SIG-M5 treated with dmso at 0.1 percent for 504 hours (cell line): Measurements from ENCODE around the gene SPG21.

Source experiments
- DNase-seq: peaks from one replicate; lab custom pipeline; 2025; ENCODE audit not compliant: unreplicated experiment; lab: John Stamatoyannopoulos, UW

Gene SPG21

DNA sequence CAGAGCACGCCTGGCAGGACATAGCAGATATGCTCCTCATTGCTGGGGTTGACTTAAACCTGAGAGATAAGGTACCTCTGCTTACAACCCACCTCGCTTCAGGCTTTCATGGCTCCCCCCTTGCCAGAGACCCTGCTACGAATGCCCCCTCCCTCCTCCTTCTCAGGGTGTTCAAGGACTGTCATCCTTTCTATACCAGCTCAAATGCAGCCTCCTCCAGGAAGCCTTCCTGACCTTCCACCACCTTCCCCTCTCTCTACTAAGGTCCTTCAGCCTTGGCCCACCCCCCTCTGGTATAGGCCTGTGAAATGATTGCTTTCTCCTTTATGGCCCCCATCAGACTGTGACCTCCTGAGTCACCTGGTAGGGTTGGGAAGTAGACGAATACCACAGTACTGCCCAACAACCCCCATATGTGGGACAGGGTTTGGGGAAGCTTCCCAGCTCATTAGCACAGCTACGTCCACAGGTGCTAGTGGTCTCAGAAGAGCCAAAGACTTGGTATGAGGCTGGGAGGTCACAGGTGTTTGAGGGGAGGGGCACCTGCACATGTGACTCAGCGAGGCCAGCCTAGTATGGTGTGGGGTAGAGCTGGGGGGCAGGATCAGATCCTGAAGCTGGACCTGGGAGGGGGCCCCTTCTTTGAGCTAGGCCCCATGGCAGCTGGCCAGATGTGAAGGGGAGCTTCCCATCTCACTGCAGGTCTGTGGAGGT is 46.0 kb downstream of the SPG21 start:
- DNase-seq: no peak

DNA sequence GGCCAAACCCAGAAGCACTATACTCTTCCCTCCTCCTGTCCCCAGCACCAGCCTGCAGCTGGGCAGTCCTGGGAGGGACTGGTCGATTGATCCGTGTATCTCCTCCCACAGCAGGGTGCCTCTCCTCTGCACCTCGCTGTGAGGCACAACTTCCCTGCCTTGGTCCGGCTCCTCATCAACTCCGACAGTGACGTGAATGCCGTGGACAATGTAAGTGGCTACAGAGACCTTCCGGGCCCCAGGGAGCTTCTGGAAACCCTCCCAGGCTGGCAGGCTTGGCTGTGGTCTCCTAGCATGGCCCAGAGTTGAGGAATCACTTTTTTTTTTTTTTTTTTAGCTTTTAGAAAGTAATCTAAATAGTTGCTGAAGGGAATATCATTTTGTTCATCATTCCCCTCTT is 47.4 kb downstream of the SPG21 start:
- DNase-seq: no peak

DNA sequence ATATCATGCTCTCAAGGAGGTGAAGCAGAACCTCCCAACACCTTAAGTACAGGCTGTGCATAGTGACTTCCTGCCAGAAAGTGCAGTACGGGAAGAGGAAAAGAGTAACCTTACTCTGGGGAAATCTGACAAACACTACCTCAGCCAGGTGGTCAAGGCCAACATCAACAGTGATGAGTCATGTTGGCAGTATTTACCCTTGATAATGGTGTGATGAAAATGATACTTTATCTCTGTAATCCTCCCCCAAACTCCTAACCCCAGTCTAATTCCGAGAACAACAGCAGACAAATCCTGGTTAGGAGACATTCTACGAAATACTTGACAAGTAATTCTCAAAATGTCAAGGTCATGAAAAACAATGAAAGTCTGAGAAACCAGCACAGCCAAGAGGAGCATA is 51.5 kb downstream of the SPG21 start:
- no peak for DNase-seq

DNA sequence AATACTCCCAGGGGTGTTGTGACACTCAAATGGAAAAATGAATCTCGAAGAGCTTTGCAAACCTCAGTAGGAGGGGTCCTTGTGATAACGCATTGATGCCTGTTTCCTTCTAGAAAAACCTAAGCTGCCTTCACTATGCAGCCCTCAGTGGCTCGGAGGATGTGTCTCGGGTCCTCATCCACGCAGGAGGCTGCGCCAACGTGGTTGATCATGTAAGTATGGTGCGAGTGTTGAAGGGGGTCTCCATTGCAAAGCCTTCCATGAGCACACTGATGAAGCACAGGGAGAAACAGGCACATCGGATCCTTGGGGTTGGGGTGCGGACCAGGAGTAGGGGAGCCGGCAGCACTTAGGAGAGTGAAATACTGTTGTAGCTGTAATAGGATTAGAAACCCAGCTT is 55.7 kb downstream of the SPG21 start:
- DNase-seq: no peak

DNA sequence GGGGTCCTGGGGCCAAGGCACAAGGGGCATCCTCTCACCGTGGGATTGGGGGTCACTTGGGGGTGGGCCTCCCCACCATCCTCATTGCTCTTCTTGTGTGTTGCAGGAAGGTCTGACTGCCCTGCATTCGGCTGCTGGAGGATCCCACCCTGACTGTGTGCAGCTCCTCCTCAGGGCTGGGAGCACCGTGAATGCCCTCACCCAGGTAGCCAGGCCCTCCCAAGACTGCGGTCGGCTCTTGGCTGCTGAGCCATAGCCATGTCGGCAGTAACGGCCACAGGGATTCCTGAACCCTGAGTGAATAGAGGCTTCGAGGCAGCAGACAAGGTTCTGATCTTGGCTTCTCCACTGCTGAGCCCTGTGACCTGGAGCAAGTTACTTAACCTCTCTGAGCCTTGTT is 58.3 kb downstream of the SPG21 start:
- no peak for DNase-seq

DNA sequence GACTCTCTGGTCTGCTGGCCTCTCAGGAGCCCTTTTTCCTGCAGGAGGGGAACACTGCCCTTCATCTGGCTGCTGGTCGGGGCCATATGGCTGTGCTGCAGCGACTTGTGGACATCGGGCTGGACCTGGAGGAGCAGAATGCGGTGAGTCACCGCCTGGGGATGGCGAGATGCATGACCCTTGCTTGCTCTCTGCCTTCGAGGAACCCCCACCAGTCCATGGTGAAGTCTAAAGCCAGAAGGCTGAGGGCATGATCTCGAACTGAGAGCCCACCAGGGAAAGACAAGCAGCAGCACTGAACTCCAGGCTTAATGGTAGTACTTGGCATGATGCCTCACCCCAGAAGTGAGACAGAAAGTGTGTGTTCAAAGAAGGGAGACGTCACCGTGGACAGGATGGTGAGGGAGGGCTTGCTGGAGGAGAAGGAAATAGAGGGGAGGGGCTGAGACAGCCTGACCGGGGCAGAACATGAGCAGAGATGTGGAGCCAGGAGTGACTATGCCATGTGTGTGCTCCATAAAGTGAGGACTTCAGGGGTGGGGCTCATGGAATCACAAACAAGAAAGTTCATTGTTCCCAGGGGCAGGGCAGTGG is 58.8 kb downstream of the SPG21 start:
- DNase-seq: no peak

DNA sequence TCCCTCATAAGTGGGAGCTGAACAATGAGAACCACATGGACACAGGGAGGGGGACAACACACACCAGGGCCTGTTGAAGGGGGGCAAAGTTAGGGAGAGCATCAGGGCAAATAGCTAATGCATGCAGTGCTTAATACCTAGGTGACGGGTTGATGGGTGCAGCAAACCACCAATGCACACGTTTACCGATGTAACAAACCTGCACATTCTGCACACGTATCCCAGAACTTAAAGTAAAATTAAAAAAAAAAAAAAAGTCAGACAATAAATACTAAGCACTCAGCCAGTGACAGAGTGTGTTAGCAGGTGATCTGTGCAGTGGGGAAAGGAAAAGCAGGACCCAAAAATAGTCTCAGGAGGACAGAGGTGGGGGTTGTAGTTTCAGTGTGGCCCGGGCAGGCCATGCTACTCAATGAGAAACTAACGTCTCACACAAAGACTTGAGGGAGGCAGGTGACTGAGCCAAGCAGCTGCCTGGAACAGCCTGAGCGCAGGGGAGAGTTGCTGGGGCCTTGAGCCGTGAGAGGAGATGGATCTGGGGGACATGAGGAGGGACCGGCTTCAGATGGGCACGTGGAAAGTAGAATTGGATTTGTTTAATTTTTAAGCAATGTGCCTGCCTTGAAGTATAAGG is 59.6 kb downstream of the SPG21 start:
- DNase-seq: no peak

DNA sequence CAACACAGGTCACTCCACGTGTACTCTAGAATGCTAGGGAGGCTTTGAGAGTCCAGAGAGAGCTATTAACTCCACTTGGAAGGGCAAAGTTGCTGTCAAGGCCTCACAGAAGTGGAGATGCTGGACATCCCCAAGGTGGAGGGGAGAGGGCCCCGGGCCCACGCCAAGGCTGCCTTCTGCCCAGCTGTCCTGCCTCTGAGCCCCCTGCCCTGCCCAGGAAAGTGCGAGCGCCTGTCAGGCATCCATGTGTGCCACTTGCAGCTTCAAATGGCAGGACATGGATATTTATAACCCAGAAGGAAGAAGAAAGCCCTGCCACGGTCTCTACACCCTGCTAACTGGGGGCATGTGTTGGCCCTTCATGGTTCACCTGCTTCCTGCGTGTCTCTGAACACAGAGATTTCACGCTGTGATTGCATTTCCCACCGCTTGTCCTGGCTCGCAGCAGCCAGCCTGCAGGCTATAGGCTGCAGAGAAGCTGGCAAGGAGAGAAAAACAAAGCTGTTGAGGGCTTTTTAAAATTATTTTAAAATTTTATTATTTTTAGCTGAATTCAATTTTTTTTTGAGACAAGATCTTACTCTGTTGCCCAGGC is 61.0 kb downstream of the SPG21 start:
- no peak for DNase-seq

DNA sequence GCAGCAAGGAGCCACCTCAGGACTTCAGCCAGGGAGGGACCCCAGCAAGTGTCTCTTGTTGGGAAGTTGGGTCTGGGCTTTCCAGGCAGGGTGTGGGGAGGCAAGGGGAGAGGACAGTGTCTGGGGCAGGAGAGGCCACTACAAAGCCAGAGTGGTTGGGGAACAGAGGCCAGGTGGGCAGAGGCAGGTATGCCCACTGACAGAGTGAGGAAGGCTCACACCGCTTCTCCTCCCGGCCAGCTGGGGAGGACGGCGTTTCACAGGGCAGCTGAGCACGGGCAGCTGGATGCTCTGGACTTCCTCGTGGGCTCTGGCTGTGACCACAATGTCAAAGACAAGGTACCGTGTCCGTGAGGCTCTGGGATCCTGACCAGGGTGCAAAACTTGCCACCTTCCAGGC is 63.1 kb downstream of the SPG21 start:
- DNase-seq: no peak

DNA sequence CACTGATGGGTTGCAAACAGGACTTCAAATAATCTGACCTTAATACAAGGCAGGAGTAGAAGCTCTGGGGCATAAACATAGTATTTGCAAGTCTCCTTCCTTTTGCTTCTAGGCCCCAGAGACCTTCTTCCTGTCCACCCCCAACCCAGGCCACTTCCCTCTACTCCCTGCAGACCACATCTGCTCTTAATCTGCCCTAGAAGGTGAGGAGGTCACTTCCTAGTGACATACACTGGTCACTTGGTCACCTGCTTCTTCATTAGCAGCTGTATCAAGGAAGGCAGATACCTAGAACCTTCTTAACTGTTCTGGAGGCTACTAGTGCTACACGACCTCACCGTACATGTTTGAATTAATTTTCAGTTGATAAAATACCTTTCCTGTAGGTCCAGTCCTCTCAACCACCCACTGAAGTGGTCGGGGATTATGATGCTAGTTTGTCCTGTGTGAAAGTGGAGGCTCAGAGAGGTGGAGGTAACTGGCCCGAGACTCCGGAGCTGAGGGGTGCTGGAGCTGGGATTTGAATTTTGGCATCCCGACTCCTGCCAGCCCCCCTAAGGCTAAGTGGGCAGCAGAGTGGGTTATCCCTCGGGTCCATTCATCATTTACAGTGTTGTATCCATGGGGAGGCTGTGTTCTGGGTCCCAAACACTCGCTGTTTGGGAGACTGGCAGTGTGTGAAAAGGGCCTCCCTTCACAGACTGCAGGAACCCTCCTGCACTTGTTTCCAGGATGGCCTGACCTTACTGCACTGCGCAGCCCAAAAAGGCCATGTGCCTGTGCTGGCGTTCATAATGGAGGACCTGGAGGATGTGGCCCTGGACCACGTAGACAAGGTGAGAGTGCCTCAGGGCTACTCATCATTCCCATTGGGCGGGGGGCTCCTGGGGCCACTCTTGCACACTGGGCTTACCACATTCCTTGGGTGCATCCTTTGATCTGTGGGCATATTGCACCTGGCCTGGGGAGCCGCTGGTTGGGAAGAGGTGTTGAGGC is 64.1 kb downstream of the SPG21 start:
- no peak for DNase-seq

DNA sequence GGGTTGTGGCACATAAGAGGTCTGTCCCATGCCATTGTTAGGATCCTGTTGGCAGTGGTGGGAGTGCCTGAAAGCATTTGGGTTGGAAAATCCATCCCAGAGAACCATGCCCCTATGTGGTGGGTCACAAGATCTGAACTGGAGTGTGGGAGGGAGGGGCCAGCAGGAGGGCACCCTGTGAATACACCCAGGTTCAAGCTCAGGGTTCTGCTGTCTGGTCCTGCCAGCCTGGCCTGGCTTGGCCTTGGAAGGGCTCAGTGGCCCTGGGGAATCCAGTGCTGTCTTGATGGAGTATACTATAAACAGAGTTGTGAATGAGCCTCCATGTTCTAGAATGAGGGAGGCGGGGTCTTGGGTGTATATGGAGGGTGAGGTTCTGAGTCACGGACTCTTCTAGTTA is 66.2 kb downstream of the SPG21 start:
- DNase-seq: no peak

DNA sequence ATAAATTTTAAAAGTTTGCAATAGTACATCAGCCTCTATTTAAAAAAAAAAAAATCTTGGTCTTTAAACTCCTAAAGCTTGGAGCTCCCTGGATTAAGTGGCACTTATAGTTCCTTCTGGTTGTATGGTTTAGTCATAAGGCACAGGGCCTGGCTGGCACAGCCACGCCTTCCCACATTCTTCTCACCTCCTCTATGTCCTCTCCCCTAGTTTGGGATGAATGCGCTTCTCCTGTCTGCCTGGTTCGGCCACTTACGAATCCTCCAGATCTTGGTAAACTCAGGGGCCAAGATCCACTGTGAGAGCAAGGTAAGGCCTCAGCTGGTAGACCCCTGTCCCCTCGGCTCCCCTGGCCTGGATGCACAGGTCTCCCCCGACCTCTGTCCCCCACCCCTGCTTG is 68.0 kb downstream of the SPG21 start:
- DNase-seq: no peak

DNA sequence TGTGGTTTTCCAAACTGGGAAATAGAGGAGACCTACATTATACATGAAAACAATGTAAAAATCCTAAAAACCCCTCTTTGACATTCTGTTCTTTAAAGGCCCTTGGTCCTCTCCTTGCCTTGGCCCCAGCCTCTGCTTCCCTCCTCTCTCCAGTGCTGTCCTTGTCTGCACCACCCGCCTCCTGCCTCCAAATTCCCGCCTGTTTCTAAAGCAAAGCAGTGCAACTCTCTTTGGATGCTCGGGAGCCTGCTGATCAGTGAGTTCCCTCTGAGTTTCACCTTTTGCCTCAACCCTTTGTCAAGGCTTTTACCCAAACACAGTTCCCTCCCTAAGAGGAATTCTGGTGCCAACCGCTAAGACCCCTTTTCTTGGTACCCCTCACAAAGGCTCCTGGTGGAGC is 70.0 kb downstream of the SPG21 start:
- DNase-seq: no peak

DNA sequence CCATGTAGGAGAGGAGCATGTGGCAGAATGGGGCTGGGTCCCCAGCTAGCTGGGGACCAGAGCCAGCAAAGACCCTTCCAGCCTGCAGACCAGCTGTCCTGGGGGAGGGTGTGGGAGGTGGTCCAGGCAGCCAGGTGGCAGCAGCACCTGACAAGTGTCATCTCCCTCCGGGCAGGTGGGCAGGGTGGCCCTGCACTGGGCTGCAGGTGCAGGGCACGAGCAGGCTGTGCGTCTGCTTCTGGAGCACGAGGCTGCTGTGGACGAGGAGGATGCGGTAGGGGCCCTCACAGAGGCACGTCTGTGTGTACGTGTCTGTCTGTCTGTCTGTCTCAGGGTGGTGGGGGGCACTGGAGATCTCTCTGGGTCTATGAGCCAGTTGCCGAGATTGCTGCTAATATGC is 72.5 kb downstream of the SPG21 start:
- DNase-seq: no peak

DNA sequence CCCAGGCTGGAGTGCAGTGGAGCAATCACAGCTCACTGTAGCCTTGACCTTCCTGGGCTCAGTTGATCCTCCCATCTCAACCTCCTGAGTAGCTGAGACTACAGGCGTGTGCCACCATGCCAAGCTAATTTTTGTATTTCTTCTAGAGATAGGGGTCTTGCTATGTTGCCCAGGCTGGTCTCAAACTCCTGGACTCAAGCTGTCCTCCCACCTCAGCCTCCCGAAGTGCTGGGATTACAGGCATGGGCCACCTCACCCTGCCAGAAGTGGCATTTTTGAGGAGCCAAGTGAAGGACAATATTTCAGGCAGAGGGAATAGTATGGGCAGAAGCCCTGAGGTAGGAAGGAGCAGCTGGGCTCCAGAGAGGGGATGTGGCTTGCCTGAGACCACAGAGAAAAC is 73.3 kb downstream of the SPG21 start:
- DNase-seq: no peak

DNA sequence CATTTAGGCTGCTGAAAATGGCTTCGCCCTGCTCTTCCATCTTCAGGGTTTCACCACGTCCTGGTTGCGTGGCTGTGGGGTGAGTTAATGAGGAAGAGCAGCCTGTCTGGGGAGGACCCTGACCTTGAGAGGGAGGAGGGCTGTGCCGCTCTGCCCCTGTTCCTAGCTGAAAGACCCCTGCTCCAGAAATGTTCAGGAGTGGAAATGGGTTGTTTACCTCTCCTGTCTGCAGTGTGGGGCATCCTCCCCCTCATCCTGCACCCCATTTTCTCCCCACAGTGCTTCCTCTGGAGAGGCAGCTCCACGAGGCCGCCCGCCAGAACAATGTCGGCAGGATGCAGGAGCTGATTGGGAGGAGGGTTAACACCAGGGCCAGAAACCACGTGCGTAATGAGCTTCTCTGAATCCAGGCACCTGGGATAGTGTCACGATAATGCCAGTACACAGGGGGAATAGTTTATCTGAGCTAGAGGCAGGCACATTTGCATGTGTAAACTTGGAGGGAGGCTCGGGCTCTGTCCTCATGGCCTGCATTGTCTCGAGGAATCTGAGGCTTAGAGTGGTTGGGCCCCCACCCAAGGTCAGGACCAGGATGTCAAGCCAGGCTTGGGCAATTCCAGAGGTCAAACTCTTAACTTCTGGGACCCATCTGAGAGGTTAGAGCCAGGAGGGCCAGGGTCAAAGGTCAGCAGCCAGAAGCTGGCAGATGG is 74.0 kb downstream of the SPG21 start:
- DNase-seq: no peak
